GM06990 (cell line): ENCODE results near the gene CHRNA7.
"Not testable (repeated sequence)": the region's sequence is repeated elsewhere in the genome, so short reads cannot be mapped to it uniquely, and the experiment has no call there.

Experiments
- DNase-seq: peaks from one replicate; pipeline ENCODE4 v3.0.0-alpha.2; 2011; ENCODE audit not compliant: insufficient read length; ENCODE audit errors: extremely low read depth
- H3K27me3 ChIP-seq: replicated peaks from 2 replicates; pipeline ENCODE4 v1.6.0; 2011; ENCODE audit warnings: low read length; ENCODE audit not compliant: control insufficient read depth, insufficient read depth
- H3K36me3 ChIP-seq: 2 replicates; pipeline ENCODE4 v1.5.1; 2011; ENCODE audit warnings: low read length; ENCODE audit not compliant: control insufficient read depth, insufficient read depth
- H3K4me3 ChIP-seq: replicated peaks from 2 replicates; pipeline ENCODE4 v1.5.1; 2011; ENCODE audit warnings: low read depth, mild to moderate bottlenecking, control low read depth, low read length
- CTCF ChIP-seq: IDR thresholded peaks from 2 replicates; pipeline ENCODE4 v1.5.1; 2011; ENCODE audit warnings: low read length, control low read depth, mild to moderate bottlenecking, inconsistent platforms; ENCODE audit not compliant: insufficient read depth, poor library complexity, severe bottlenecking

The CHRNA7 gene

GRCh38 chr15:32152574-32152973 lies 122.3 kb downstream of the CHRNA7 start:
- no peak for TF ChIP-seq CTCF
- no peak overlapping the region for H3K4me3 ChIP-seq
- no peak for DNase-seq

GRCh38 chr15:32153868-32154623 lies 123.7 kb downstream of the CHRNA7 start:
- H3K27me3 ChIP-seq, DNase-seq, H3K36me3 ChIP-seq, H3K4me3 ChIP-seq: not testable (repeated sequence)

More at GRCh38 chr15:32152574-32152973, 122.3 kb downstream of the CHRNA7 start:
- Histone ChIP-seq H3K36me3 (no peaks in the 10 kb centered on the region), H3K27me3 (no peaks in the 10 kb centered on the region)

GRCh38 chr15:32162143-32162542 lies 131.8 kb downstream of the CHRNA7 start:
- H3K27me3 ChIP-seq, H3K4me3 ChIP-seq, H3K36me3 ChIP-seq, DNase-seq: not testable (repeated sequence)

- not testable (repeated sequence) for H3K27me3 ChIP-seq, H3K36me3 ChIP-seq, DNase-seq, H3K4me3 ChIP-seq
Measured at GRCh38 chr15:32164065-32164464, 133.8 kb downstream of the CHRNA7 start.

- not testable (repeated sequence) for H3K4me3 ChIP-seq, DNase-seq, H3K36me3 ChIP-seq, H3K27me3 ChIP-seq
Measured at GRCh38 chr15:32164747-32165146, 134.4 kb downstream of the CHRNA7 start.

GRCh38 chr15:32165775-32166174 lies 135.5 kb downstream of the CHRNA7 start:
- not testable (repeated sequence) for H3K4me3 ChIP-seq, H3K36me3 ChIP-seq, DNase-seq, H3K27me3 ChIP-seq

GRCh38 chr15:32166270-32166669 lies 136.0 kb downstream of the CHRNA7 start:
- H3K4me3 ChIP-seq, H3K27me3 ChIP-seq, DNase-seq, H3K36me3 ChIP-seq: not testable (repeated sequence)

- not testable (repeated sequence) for DNase-seq
Measured at GRCh38 chr15:32167913-32168312, 137.6 kb downstream of the CHRNA7 start.

GRCh38 chr15:32180579-32180978 lies 150.3 kb downstream of the CHRNA7 start:
- not testable (repeated sequence) for H3K27me3 ChIP-seq, H3K36me3 ChIP-seq, DNase-seq, H3K4me3 ChIP-seq

More at GRCh38 chr15:32167913-32168312, 137.6 kb downstream of the CHRNA7 start:
- H3K36me3 ChIP-seq, H3K27me3 ChIP-seq, H3K4me3 ChIP-seq: not testable (repeated sequence)

- H3K4me3 ChIP-seq, DNase-seq, H3K27me3 ChIP-seq: not testable (repeated sequence)
Measured at GRCh38 chr15:32193780-32194179, 163.5 kb downstream of the CHRNA7 start.

GRCh38 chr15:32196206-32196605 lies 165.9 kb downstream of the CHRNA7 start:
- not testable (repeated sequence) for DNase-seq, H3K36me3 ChIP-seq, H3K4me3 ChIP-seq, H3K27me3 ChIP-seq

More at GRCh38 chr15:32193780-32194179, 163.5 kb downstream of the CHRNA7 start:
- not testable (repeated sequence) for H3K36me3 ChIP-seq

- not testable (repeated sequence) for DNase-seq
Measured at GRCh38 chr15:32198938-32199337, 168.6 kb downstream of the CHRNA7 start.

GRCh38 chr15:32209081-32209480 lies 178.8 kb downstream of the CHRNA7 start:
- DNase-seq, H3K27me3 ChIP-seq, H3K36me3 ChIP-seq, H3K4me3 ChIP-seq: not testable (repeated sequence)

More at GRCh38 chr15:32198938-32199337, 168.6 kb downstream of the CHRNA7 start:
- H3K27me3 ChIP-seq, H3K36me3 ChIP-seq, H3K4me3 ChIP-seq: not testable (repeated sequence)
